ENCODE results near the gene KLRF1. TPM values are rescaled to one million over a fixed set of nuclear protein-coding genes. Genes with fewer than 3 reads are reported as not detected.

Gene KLRF1
- total and polyA plus RNA-seq, 2 experiments from 2014 or later = 0.50 TPM; not detected in 1

DNA sequence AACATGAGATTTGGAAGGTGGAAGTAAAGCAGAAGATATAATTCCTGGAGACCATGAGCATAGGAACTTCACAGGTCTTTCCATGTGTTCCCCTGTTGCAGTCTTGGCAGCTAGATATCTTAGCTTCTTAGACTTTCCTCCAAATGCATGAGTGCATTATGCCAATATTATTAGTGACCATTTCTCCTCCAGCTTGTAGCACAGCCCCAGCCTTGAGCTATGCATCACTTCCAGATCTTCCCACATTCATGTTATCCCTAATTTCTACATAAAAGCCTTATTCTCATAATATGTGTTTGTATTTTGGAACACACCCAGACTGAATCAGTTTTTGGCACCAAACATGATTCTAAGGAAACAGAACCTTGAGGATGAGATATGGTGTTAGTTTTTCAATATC is 30.9 kb downstream of the KLRF1 start:
- H3K4me3 Mint-ChIP-seq = no peak overlapping the region
- Histone ChIP-seq H4K20me1 (replicated peaks; ENCODE audit: insufficient read depth) (no peaks in the 10 kb centered on the region), H3K27me3 (ENCODE audit: insufficient read depth) (no peaks in the 10 kb centered on the region), H3K4me1 (ENCODE audit: insufficient read depth) (peaks cover 9% of the 10 kb centered on the region; the same call in 1 of the 2 replicates), H3K4me2 (no peak overlapping the region), H3K79me2 (replicated peaks; ENCODE audit: insufficient read depth) (no peaks in the 10 kb centered on the region), H3K27ac (ENCODE audit: low read depth) (no peak overlapping the region), H2AFZ (no peak overlapping the region), H3K36me3 (ENCODE audit: insufficient read depth) (no peaks in the 10 kb centered on the region), H3K9me2 (ENCODE audit: insufficient read depth) (no peaks in the 10 kb centered on the region), H3K4me3 (no peak overlapping the region), H3F3A (replicated peaks; ENCODE audit: low read depth) (no peaks in the 10 kb centered on the region)
- ATAC-seq = no peak
- H3K36me3 Mint-ChIP-seq (ENCODE audit: low read depth) = no peaks in the 10 kb centered on the region
- H3K27ac Mint-ChIP-seq = no peak overlapping the region
- no peaks in the 10 kb centered on the region for H3K27me3 Mint-ChIP-seq (ENCODE audit: insufficient read depth, low read depth, poor library complexity)
- H3K9me3 Mint-ChIP-seq = no peaks in the 10 kb centered on the region
- TF ChIP-seq CTCF (conservative IDR thresholded peaks at IDR 0.05; ENCODE audit: low read depth in 2 of 2) (no peak), JUNB (IDR thresholded peaks at IDR 0.05; ENCODE audit: unreplicated experiment) (no peak), CREB1 (CRISPR knock-in tag; IDR thresholded peaks at IDR 0.05; ENCODE audit: low read depth) (no peak), EZH2phosphoT487 (IDR thresholded peaks at IDR 0.05; ENCODE audit: unreplicated experiment) (no peak), NANOG (IDR thresholded peaks at IDR 0.05; ENCODE audit: borderline replicate concordance) (no peak), STAT1 (IDR thresholded peaks at IDR 0.05; ENCODE audit: unreplicated experiment) (no peak), ETS1 (IDR thresholded peaks at IDR 0.05) (no peak), ZNF331 (CRISPR knock-in tag; IDR thresholded peaks at IDR 0.05; ENCODE audit: low read depth) (no peak), POLR2AphosphoS5 (IDR thresholded peaks at IDR 0.05; ENCODE audit: low read depth) (no peak)
- TF ChIP-seq, protein P1, sequence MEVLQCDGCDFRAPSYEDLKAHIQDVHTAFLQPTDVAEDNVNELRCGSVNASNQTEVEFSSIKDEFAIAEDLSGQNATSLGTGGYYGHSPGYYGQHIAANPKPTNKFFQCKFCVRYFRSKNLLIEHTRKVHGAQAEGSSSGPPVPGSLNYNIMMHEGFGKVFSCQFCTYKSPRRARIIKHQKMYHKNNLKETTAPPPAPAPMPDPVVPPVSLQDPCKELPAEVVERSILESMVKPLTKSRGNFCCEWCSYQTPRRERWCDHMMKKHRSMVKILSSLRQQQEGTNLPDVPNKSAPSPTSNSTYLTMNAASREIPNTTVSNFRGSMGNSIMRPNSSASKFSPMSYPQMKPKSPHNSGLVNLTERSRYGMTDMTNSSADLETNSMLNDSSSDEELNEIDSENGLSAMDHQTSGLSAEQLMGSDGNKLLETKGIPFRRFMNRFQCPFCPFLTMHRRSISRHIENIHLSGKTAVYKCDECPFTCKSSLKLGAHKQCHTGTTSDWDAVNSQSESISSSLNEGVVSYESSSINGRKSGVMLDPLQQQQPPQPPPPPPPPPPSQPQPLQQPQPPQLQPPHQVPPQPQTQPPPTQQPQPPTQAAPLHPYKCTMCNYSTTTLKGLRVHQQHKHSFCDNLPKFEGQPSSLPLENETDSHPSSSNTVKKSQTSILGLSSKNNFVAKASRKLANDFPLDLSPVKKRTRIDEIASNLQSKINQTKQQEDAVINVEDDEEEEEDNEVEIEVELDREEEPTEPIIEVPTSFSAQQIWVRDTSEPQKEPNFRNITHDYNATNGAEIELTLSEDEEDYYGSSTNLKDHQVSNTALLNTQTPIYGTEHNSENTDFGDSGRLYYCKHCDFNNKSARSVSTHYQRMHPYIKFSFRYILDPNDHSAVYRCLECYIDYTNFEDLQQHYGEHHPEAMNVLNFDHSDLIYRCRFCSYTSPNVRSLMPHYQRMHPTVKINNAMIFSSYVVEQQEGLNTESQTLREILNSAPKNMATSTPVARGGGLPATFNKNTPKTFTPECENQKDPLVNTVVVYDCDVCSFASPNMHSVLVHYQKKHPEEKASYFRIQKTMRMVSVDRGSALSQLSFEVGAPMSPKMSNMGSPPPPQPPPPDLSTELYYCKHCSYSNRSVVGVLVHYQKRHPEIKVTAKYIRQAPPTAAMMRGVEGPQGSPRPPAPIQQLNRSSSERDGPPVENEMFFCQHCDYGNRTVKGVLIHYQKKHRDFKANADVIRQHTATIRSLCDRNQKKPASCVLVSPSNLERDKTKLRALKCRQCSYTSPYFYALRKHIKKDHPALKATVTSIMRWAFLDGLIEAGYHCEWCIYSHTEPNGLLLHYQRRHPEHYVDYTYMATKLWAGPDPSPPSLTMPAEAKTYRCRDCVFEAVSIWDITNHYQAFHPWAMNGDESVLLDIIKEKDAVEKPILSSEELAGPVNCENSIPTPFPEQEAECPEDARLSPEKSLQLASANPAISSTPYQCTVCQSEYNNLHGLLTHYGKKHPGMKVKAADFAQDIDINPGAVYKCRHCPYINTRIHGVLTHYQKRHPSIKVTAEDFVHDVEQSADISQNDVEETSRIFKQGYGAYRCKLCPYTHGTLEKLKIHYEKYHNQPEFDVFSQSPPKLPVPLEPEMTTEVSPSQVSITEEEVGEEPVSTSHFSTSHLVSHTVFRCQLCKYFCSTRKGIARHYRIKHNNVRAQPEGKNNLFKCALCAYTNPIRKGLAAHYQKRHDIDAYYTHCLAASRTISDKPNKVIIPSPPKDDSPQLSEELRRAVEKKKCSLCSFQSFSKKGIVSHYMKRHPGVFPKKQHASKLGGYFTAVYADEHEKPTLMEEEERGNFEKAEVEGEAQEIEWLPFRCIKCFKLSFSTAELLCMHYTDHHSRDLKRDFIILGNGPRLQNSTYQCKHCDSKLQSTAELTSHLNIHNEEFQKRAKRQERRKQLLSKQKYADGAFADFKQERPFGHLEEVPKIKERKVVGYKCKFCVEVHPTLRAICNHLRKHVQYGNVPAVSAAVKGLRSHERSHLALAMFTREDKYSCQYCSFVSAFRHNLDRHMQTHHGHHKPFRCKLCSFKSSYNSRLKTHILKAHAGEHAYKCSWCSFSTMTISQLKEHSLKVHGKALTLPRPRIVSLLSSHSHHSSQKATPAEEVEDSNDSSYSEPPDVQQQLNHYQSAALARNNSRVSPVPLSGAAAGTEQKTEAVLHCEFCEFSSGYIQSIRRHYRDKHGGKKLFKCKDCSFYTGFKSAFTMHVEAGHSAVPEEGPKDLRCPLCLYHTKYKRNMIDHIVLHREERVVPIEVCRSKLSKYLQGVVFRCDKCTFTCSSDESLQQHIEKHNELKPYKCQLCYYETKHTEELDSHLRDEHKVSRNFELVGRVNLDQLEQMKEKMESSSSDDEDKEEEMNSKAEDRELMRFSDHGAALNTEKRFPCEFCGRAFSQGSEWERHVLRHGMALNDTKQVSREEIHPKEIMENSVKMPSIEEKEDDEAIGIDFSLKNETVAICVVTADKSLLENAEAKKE (CRISPR knock-in tag; IDR thresholded peaks at IDR 0.05) = no peak
- TF ChIP-seq, protein P2, sequence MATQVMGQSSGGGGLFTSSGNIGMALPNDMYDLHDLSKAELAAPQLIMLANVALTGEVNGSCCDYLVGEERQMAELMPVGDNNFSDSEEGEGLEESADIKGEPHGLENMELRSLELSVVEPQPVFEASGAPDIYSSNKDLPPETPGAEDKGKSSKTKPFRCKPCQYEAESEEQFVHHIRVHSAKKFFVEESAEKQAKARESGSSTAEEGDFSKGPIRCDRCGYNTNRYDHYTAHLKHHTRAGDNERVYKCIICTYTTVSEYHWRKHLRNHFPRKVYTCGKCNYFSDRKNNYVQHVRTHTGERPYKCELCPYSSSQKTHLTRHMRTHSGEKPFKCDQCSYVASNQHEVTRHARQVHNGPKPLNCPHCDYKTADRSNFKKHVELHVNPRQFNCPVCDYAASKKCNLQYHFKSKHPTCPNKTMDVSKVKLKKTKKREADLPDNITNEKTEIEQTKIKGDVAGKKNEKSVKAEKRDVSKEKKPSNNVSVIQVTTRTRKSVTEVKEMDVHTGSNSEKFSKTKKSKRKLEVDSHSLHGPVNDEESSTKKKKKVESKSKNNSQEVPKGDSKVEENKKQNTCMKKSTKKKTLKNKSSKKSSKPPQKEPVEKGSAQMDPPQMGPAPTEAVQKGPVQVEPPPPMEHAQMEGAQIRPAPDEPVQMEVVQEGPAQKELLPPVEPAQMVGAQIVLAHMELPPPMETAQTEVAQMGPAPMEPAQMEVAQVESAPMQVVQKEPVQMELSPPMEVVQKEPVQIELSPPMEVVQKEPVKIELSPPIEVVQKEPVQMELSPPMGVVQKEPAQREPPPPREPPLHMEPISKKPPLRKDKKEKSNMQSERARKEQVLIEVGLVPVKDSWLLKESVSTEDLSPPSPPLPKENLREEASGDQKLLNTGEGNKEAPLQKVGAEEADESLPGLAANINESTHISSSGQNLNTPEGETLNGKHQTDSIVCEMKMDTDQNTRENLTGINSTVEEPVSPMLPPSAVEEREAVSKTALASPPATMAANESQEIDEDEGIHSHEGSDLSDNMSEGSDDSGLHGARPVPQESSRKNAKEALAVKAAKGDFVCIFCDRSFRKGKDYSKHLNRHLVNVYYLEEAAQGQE (IDR thresholded peaks at IDR 0.05; ENCODE audit: unreplicated experiment) = no peak
- no peak for DNase-seq (ENCODE audit: low spot score)
- H3K4me1 Mint-ChIP-seq = peaks cover 14% of the 10 kb centered on the region

Data from GM23338 (cell line).